Measurements from ENCODE around the gene OR52H1. TPM values are rescaled to one million over a fixed set of nuclear protein-coding genes. Genes with fewer than 3 reads are reported as not detected.

The OR52H1 gene
- total and polyA plus RNA-seq, 2 experiments from 2014 or later = not detected

- no peaks in the 10 kb centered on the region for H3K9me3 ChIP-seq (ENCODE audit: low read depth)
- no peaks in the 10 kb centered on the region for H3F3A ChIP-seq (ENCODE audit: insufficient read depth)
- no peaks in the 10 kb centered on the region for H3K4me1 ChIP-seq (ENCODE audit: insufficient read depth)
- TF ChIP-seq EZH2phosphoT487 (IDR thresholded peaks at IDR 0.05; ENCODE audit: insufficient read depth, low read depth) (no peak), EZH2 (IDR thresholded peaks at IDR 0.05; ENCODE audit: insufficient read depth, poor library complexity, severe bottlenecking) (no peak)
- no peak overlapping the region for H3K4me3 ChIP-seq
- DNase-seq = no peak
- H3K27ac ChIP-seq = no peak overlapping the region
- H3K9me2 ChIP-seq (ENCODE audit: insufficient read depth) = no peaks in the 10 kb centered on the region
- no peaks in the 10 kb centered on the region; the same call in 1 of the 2 replicates for H3K27me3 ChIP-seq (replicated peaks; ENCODE audit: insufficient read depth)
- no peak overlapping the region for H3K9ac ChIP-seq
- in situ Hi-C loops (cut with MboI) = no loop called here
- H2AFZ ChIP-seq = no peak overlapping the region
- no peak overlapping the region for H3K4me2 ChIP-seq (ENCODE audit: unreplicated experiment)
- H4K20me1 ChIP-seq (ENCODE audit: insufficient read depth) = no peaks in the 10 kb centered on the region
- H3K36me3 ChIP-seq (ENCODE audit: low read depth) = no peaks in the 10 kb centered on the region
- H3K79me2 ChIP-seq (ENCODE audit: insufficient read depth) = no peaks in the 10 kb centered on the region
These were observed 33.5 kb downstream of the OR52H1 start for GRCh38 chr11:5514841-5515240.

GRCh38 chr11:5509803-5510202 lies 38.5 kb downstream of the OR52H1 start, which contains the start of gene UBQLN3:
TSS of gene UBQLN3 (minus strand) at chr11:5509957. CDS start at chr11:5509558, 399 bp downstream.
- Histone ChIP-seq H4K20me1 (ENCODE audit: insufficient read depth) (no peaks in the 10 kb centered on the region), H3K9me2 (ENCODE audit: insufficient read depth) (no peaks in the 10 kb centered on the region), H3K9ac (no peak within 1 kb of the TSS), H3K79me2 (ENCODE audit: insufficient read depth) (no peaks in the 10 kb centered on the region), H3K27ac (no peak within 1 kb of the TSS), H2AFZ (no peak within 1 kb of the TSS), H3K4me3 (no peak within 1 kb of the TSS), H3F3A (ENCODE audit: insufficient read depth) (no peaks in the 10 kb centered on the region), H3K27me3 (replicated peaks; ENCODE audit: insufficient read depth) (no peaks in the 10 kb centered on the region; the same call in 1 of the 2 replicates), H3K4me1 (ENCODE audit: insufficient read depth) (no peaks in the 10 kb centered on the region), H3K4me2 (ENCODE audit: unreplicated experiment) (no peak within 1 kb of the TSS), H3K36me3 (ENCODE audit: low read depth) (no peaks in the 10 kb centered on the region), H3K9me3 (ENCODE audit: low read depth) (no peaks in the 10 kb centered on the region)
- in situ Hi-C loops (cut with MboI) = no loop called here
- 43 to 45% methylated on average over 4 of the region's 4 CpGs for WGBS, 2 experiments (ENCODE audit: low coverage in 1 of 2, low lambda C conversion rate in 2 of 2, missing lambda C conversion rate in 2 of 2)
- DNase-seq = no peak
- TF ChIP-seq EZH2phosphoT487 (IDR thresholded peaks at IDR 0.05; ENCODE audit: insufficient read depth, low read depth) = no peak
- TF ChIP-seq EZH2 (IDR thresholded peaks at IDR 0.05; ENCODE audit: insufficient read depth, poor library complexity, severe bottlenecking) = no peak

- Histone ChIP-seq H3K4me1 (ENCODE audit: insufficient read depth) (no peaks in the 10 kb centered on the region), H3K4me3 (no peak overlapping the region), H3K9me2 (ENCODE audit: insufficient read depth) (no peaks in the 10 kb centered on the region), H3K27ac (no peak overlapping the region), H3F3A (ENCODE audit: insufficient read depth) (no peaks in the 10 kb centered on the region), H2AFZ (no peak overlapping the region), H3K9ac (no peak overlapping the region), H3K9me3 (ENCODE audit: low read depth) (no peaks in the 10 kb centered on the region), H3K79me2 (ENCODE audit: insufficient read depth) (no peaks in the 10 kb centered on the region), H3K4me2 (ENCODE audit: unreplicated experiment) (no peak overlapping the region), H3K36me3 (ENCODE audit: low read depth) (no peaks in the 10 kb centered on the region), H3K27me3 (replicated peaks; ENCODE audit: insufficient read depth) (no peaks in the 10 kb centered on the region; the same call in 1 of the 2 replicates), H4K20me1 (ENCODE audit: insufficient read depth) (no peaks in the 10 kb centered on the region)
- TF ChIP-seq EZH2 (IDR thresholded peaks at IDR 0.05; ENCODE audit: insufficient read depth, poor library complexity, severe bottlenecking) = no peak
- no peak for TF ChIP-seq EZH2phosphoT487 (IDR thresholded peaks at IDR 0.05; ENCODE audit: insufficient read depth, low read depth)
- no peak for DNase-seq
- WGBS, 2 experiments (ENCODE audit: low coverage in 1 of 2, low lambda C conversion rate in 2 of 2, missing lambda C conversion rate in 2 of 2) = 73 to 78% methylated on average over 8 of the region's 8 CpGs
- in situ Hi-C loops (cut with MboI) = no loop called here
These were observed 39.7 kb downstream of the OR52H1 start for GRCh38 chr11:5508605-5509004.

GRCh38 chr11:5507933-5508305 lies 40.4 kb downstream of the OR52H1 start:
- no peaks in the 10 kb centered on the region for H3K9me2 ChIP-seq (ENCODE audit: insufficient read depth)
- H3K36me3 ChIP-seq (ENCODE audit: low read depth) = no peaks in the 10 kb centered on the region
- TF ChIP-seq EZH2 (IDR thresholded peaks at IDR 0.05; ENCODE audit: insufficient read depth, poor library complexity, severe bottlenecking) = no peak
- TF ChIP-seq EZH2phosphoT487 (IDR thresholded peaks at IDR 0.05; ENCODE audit: insufficient read depth, low read depth) = no peak
- H3K9ac ChIP-seq = no peak overlapping the region
- H3F3A ChIP-seq (ENCODE audit: insufficient read depth) = no peaks in the 10 kb centered on the region
- WGBS, 2 experiments (ENCODE audit: low coverage in 1 of 2, low lambda C conversion rate in 2 of 2, missing lambda C conversion rate in 2 of 2) = 36 to 44% methylated on average over 6 of the region's 6 CpGs
- DNase-seq = no peak
- H2AFZ ChIP-seq = no peak overlapping the region
- H3K4me3 ChIP-seq = no peak overlapping the region
- H3K4me1 ChIP-seq (ENCODE audit: insufficient read depth) = no peaks in the 10 kb centered on the region
- H3K27ac ChIP-seq = no peak overlapping the region
- no peak overlapping the region for H3K4me2 ChIP-seq (ENCODE audit: unreplicated experiment)
- H3K27me3 ChIP-seq (replicated peaks; ENCODE audit: insufficient read depth) = no peaks in the 10 kb centered on the region; the same call in 1 of the 2 replicates
- in situ Hi-C loops (cut with MboI) = no loop called here
- no peaks in the 10 kb centered on the region for H4K20me1 ChIP-seq (ENCODE audit: insufficient read depth)
- H3K79me2 ChIP-seq (ENCODE audit: insufficient read depth) = no peaks in the 10 kb centered on the region
- no peaks in the 10 kb centered on the region for H3K9me3 ChIP-seq (ENCODE audit: low read depth)
